Spleen (tissue), 11 donors: ENCODE measurements around the gene JAZF1. TPM values are rescaled to one million over a fixed set of nuclear protein-coding genes. Genes with fewer than 3 reads are reported as not detected.

Source experiments
- DNase-seq: peaks from one replicate; pipeline ENCODE4 v3.0.0-alpha.2; 2020
- H3K27ac ChIP-seq, 8 donors: fragments of 200-600 bp; sonication (generic) in 7 of 8; 1 replicate in 4 of 8; 2 replicates in 4 of 8; pipeline versions ENCODE4 v1.5.0 to v1.8.0; 2016 to 2021; ENCODE audit warnings: inconsistent platforms in 4 of 8, mild to moderate bottlenecking in 4 of 8, moderate library complexity in 1 of 8
- H3K27me3 ChIP-seq, 7 donors: fragments of 200-600 bp; sonication (generic) in 6 of 7; replicated peaks in 1 of 7; 1 replicate in 4 of 7; 2 replicates in 3 of 7; pipeline versions ENCODE4 v1.5.0 to v1.8.0; 2016 to 2021; ENCODE audit warnings: inconsistent platforms in 3 of 7, mild to moderate bottlenecking in 1 of 7
- H3K36me3 ChIP-seq, 6 donors: fragments of 200-600 bp; sonication (generic) in 5 of 6; 1 replicate in 4 of 6; 2 replicates in 2 of 6; pipeline versions ENCODE4 v1.5.0 to v1.8.0; 2016 to 2021; ENCODE audit warnings: inconsistent platforms in 2 of 6
- H3K4me1 ChIP-seq, 6 donors: fragments of 200-600 bp; sonication (generic) in 5 of 6; 1 replicate in 3 of 6; 2 replicates in 3 of 6; pipeline versions ENCODE4 v1.5.0 to v1.8.0; 2016 to 2021; ENCODE audit warnings: inconsistent platforms in 3 of 6
- H3K4me3 ChIP-seq, 8 donors: fragments of 200-600 bp; sonication (generic) in 7 of 8; 1 replicate in 4 of 8; 2 replicates in 4 of 8; pipeline versions ENCODE4 v1.5.0 to v1.8.0; 2016 to 2021; ENCODE audit warnings: inconsistent platforms in 4 of 8, mild to moderate bottlenecking in 4 of 8, moderate library complexity in 2 of 8
- H3K9me3 ChIP-seq, 8 donors: fragments of 200-600 bp; sonication (generic) in 7 of 8; 1 replicate in 4 of 8; 2 replicates in 4 of 8; pipeline versions ENCODE4 v1.5.0 to v1.8.0; 2016 to 2021; ENCODE audit warnings: inconsistent platforms in 4 of 8
- POLR2A ChIP-seq, 3 donors: fragments of 450-650 bp; IDR thresholded peaks; one replicate each; pipeline ENCODE4 v1.5.1; 2017; ENCODE audit warnings: antibody characterized with exemption in 3 of 3, mild to moderate bottlenecking in 1 of 3
- POLR2AphosphoS5 ChIP-seq, 3 donors: sonication (generic); formaldehyde crosslinking; IDR thresholded peaks; one replicate each; pipeline ENCODE4 v1.5.1; 2017; ENCODE audit warnings: antibody characterized with exemption in 3 of 3
- WGBS, 5 donors: extraction: QIAGEN DNeasy Blood & Tissue Kit in 3 of 5; methylation state at CpG; one replicate each; pipeline versions ENCODE4 v1.1.5 to v1.1.7; 2013 to 2018; 5-methylcytosine and 5-hydroxymethylcytosine counted together
- intact Hi-C: fragments of 100-400 bp; cut with DNase I; formaldehyde crosslinking; loops from one replicate; pipeline ENCODE4 v1.15.0; 2023; ENCODE audit warnings: low total_unique reads
- polyA plus RNA-seq, 3 donors: library from polyadenylated mRNA; stranded (reverse); fragments of 200-250 nt; gene quantifications; one replicate each; pipeline ENCODE4 v1.2.1, GENCODE V29; 2013
- total RNA-seq, 7 donors: library from RNA; depleted of rRNA in 3 of 7; stranded (reverse); fragments of >200 nt in 3 of 7; fragmentation: NEBNext Ultra II Directional in 4 of 7; extraction: Animal tissue kit (Norgen Biotek cat#: 25700) in 4 of 7; gene quantifications; one replicate each; pipeline versions ENCODE4 v1.1.0 to v1.2.1, GENCODE V29; 2016 to 2021
- TF ChIP-seq, protein P1 (sequence below), 11 experiments: fragments of 200-600 bp in 7 of 11; fragments of 450-650 bp in 4 of 11; sonication (generic) in 4 of 11; IDR thresholded peaks in 8 of 11; conservative IDR thresholded peaks in 3 of 11; 1 replicate in 7 of 11; 2 replicates in 4 of 11; pipeline versions ENCODE4 v1.4.0 to v1.8.0; 2016 to 2021; ENCODE audit warnings: antibody characterized with exemption in 11 of 11, inconsistent platforms in 4 of 11, mild to moderate bottlenecking in 1 of 11
- donor health status: healthy with polysubstance abuse.
- donor health status: DM: no; HTN: no; CAD: no; lungs with moderate emphysema.
- donor health status: DM: no; HTN: no; CAD: no.
- donor health status: Bipolar disorder and iron deficiency.
- donor health status: healthy.
- donor health status: DM: no; HTN: no; CAD: no.
- donor health status: DM: yes; HTN: yes; CAD: no.

The JAZF1 gene
- total and polyA plus RNA-seq, 10 donors, result 13.5 to 33.8 (median 24.7) TPM

DNA sequence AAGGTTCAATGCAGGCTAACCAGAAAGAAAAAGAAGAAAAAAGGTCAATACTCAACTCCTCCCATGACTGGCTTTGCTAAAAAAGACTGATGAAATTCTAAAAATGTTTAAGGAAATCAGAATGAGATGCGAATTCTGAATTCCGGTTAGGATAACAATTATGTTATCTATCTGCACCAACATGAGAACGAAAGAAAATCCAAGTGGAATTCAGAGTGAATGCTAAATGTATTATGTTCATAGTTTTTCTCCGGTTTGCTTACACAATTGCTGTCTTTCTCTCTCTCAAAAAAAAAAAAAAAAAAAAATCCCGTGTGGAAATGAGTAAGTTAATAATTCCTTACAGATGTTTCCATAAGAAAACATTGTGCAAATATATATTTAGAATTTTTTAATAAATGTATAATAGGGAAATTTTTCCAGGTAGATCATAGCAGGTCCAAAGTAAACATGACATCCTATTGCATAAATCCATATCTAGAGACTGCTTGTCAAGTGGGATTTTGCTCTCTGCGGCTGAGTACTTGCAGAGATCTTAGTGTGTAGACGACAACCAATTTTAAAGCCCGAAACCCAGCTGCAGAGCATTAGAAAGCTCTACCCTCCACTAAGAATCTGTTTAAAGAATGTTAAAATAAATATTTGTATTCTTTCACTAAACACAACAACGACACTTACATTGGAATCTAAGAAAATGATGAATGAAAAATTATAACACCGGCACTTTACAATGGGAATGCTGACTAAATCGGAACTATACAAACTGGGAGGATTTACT is 104.0 kb downstream of the JAZF1 start:
- no peak for TF ChIP-seq POLR2AphosphoS5 (IDR thresholded peaks at IDR 0.05)
- TF ChIP-seq, protein P1, sequence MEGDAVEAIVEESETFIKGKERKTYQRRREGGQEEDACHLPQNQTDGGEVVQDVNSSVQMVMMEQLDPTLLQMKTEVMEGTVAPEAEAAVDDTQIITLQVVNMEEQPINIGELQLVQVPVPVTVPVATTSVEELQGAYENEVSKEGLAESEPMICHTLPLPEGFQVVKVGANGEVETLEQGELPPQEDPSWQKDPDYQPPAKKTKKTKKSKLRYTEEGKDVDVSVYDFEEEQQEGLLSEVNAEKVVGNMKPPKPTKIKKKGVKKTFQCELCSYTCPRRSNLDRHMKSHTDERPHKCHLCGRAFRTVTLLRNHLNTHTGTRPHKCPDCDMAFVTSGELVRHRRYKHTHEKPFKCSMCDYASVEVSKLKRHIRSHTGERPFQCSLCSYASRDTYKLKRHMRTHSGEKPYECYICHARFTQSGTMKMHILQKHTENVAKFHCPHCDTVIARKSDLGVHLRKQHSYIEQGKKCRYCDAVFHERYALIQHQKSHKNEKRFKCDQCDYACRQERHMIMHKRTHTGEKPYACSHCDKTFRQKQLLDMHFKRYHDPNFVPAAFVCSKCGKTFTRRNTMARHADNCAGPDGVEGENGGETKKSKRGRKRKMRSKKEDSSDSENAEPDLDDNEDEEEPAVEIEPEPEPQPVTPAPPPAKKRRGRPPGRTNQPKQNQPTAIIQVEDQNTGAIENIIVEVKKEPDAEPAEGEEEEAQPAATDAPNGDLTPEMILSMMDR (IDR thresholded peaks at IDR 0.05 in 8 of 11, conservative IDR thresholded peaks at IDR 0.05 in 3 of 11), result no peak
- intact Hi-C loops, result no loop called here
- no peaks in the 10 kb centered on the region for H3K36me3 ChIP-seq
- DNase-seq, result no peak
- no peaks in the 10 kb centered on the region for H3K9me3 ChIP-seq
- peaks cover 9 to 63% (median 32%) of the 10 kb centered on the region in 6 donors for H3K4me1 ChIP-seq
- no peak overlapping the region for H3K27ac ChIP-seq
- 92 to 95% (median 95%) methylated on average over 11 of the region's 11 CpGs for WGBS, 5 donors
- no peak overlapping the region for H3K4me3 ChIP-seq
- H3K27me3 ChIP-seq, result no peaks in the 10 kb centered on the region

- Histone ChIP-seq H3K27me3 (no peaks in the 10 kb centered on the region), H3K4me3 (no peak overlapping the region), H3K4me1 (peaks cover 9 to 60% (median 24%) of the 10 kb centered on the region in 6 donors), H3K27ac (no peak overlapping the region), H3K36me3 (no peaks in the 10 kb centered on the region), H3K9me3 (no peaks in the 10 kb centered on the region)
- WGBS, 5 donors, result 88 to 98% (median 93%) methylated on average over 3 of the region's 3 CpGs
- no peak for DNase-seq
- TF ChIP-seq POLR2AphosphoS5 (IDR thresholded peaks at IDR 0.05) (no peak), POLR2A (IDR thresholded peaks at IDR 0.05) (no peak)
- TF ChIP-seq, protein P1 (IDR thresholded peaks at IDR 0.05 in 8 of 11, conservative IDR thresholded peaks at IDR 0.05 in 3 of 11), result no peak
- intact Hi-C loops, result no loop called here
Measured at GRCh38 chr7:28075674-28076358, 104.8 kb downstream of the JAZF1 start.

DNA sequence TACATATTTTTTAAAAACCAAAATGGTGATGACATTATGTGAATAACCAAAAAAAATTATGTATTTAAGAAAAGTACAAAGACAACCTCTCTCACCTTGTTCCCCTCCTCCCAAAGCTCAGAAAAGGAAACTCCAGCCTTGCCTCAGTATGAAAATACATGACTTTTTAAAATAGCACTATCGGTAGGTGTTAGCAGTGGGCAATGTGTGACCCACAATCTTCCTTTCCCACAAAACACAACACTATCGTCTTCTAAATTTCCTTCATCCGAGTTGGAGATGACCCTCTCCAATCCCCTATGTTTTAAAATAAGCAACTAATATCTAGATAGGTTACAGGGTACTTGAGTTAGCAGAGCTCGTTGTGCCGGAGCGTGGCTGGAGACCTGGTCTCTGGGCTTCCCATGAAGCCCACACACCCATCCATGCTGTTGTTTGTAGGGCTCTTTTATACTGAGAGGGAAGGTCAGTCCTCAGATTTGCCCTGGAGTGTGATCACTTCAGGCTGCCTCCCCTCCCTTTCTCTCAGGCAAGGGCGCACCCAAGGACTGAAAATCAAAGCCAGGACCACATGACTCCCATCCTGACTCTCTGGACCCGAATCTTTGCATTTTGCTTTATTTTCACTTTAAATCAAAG is 107.6 kb downstream of the JAZF1 start:
- Histone ChIP-seq H3K36me3 (peaks cover 0 to 7% (median 0%) of the 10 kb centered on the region in 6 donors), H3K27ac (no peak overlapping the region), H3K9me3 (no peaks in the 10 kb centered on the region), H3K4me1 (peaks cover 3 to 57% (median 16%) of the 10 kb centered on the region in 6 donors), H3K27me3 (no peaks in the 10 kb centered on the region), H3K4me3 (no peak overlapping the region)
- no peak for DNase-seq
- 92 to 96% (median 93%) methylated on average over 8 of the region's 8 CpGs for WGBS, 5 donors
- no peak for TF ChIP-seq POLR2A (IDR thresholded peaks at IDR 0.05)
- TF ChIP-seq, protein P1 (IDR thresholded peaks at IDR 0.05 in 8 of 11, conservative IDR thresholded peaks at IDR 0.05 in 3 of 11), result no peak
- TF ChIP-seq POLR2AphosphoS5 (IDR thresholded peaks at IDR 0.05), result no peak
- intact Hi-C loops, result no loop called here

DNA sequence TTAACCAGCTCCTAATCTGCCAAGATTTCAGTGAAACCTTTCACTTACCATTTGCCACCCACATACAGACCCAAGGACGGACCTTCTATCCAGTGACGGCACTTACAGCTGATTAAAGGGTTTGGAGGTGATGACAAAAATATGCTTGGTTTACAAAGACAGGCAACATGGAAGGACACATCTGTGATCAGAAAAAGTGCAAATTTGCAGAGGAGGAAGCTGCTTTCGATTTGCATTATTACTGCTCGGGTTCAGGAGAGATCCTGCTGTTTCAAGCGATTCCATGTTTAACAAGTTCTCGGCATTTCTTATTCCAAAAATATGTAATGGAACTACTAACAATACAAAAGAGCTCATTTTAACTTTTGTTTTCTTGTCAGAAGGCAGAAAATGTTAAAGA is 109.0 kb downstream of the JAZF1 start:
- no peaks in the 10 kb centered on the region for H3K27me3 ChIP-seq
- no peaks in the 10 kb centered on the region for H3K9me3 ChIP-seq
- no peak overlapping the region for H3K4me3 ChIP-seq
- TF ChIP-seq POLR2A (IDR thresholded peaks at IDR 0.05) (no peak), POLR2AphosphoS5 (IDR thresholded peaks at IDR 0.05) (no peak)
- TF ChIP-seq, protein P1 (IDR thresholded peaks at IDR 0.05 in 8 of 11, conservative IDR thresholded peaks at IDR 0.05 in 3 of 11), result no peak
- H3K36me3 ChIP-seq, result peaks cover 0 to 7% (median 0%) of the 10 kb centered on the region in 6 donors
- intact Hi-C loops, result no loop called here
- peaks cover 0 to 43% (median 8%) of the 10 kb centered on the region in 6 donors for H3K4me1 ChIP-seq
- H3K27ac ChIP-seq, result no peak overlapping the region
- WGBS, 5 donors, result 87 to 94% (median 90%) methylated on average over 6 of the region's 6 CpGs
- DNase-seq, result no peak
